HEK293T (cell line): Measurements from ENCODE around the gene AOPEP.

Source experiments
- CTCF ChIA-PET: fragments of 350-600 bp; formaldehyde crosslinking; extraction: SDS; loops from one replicate; lab custom pipeline; 2021; ENCODE audit warnings: antibody characterized with exemption, inconsistent platforms; lab: Yijun Ruan, JAX
- POLR2A ChIA-PET: fragments of 350-600 bp; formaldehyde crosslinking; extraction: SDS; loops from one replicate; lab custom pipeline; 2020; ENCODE audit warnings: antibody characterized with exemption, inconsistent platforms; lab: Yijun Ruan, JAX
- DNase-seq: peaks from one replicate; pipeline ENCODE4 v3.0.0; 2012; ENCODE audit warnings: mixed read lengths; ENCODE audit errors: extremely low spot score
- ARNT ChIP-seq: fragments of 450-650 bp; IDR thresholded peaks from 2 replicates; pipeline ENCODE4 v1.6.1; 2017; ENCODE audit warnings: mild to moderate bottlenecking
- BHLHE40 ChIP-seq: fragments of 450-650 bp; IDR thresholded peaks from 2 replicates; pipeline ENCODE4 v1.6.1; 2016; ENCODE audit warnings: mild to moderate bottlenecking, moderate library complexity, borderline replicate concordance
- CTBP1 ChIP-seq: fragments of 450-650 bp; IDR thresholded peaks from 2 replicates; pipeline ENCODE4 v1.6.1; 2016; ENCODE audit warnings: borderline replicate concordance
- ELF4 ChIP-seq: fragments of 450-650 bp; IDR thresholded peaks from 2 replicates; pipeline ENCODE4 v1.6.1; 2017; ENCODE audit warnings: antibody characterized with exemption
- FOXA1 ChIP-seq: fragments of 450-650 bp; IDR thresholded peaks from 2 replicates; pipeline ENCODE4 v1.6.1; 2016; ENCODE audit warnings: mild to moderate bottlenecking
- FOXK2 ChIP-seq: fragments of 450-650 bp; IDR thresholded peaks from 2 replicates; pipeline ENCODE4 v1.6.1; 2016; ENCODE audit warnings: mild to moderate bottlenecking
- FOXM1 ChIP-seq: fragments of 450-650 bp; IDR thresholded peaks from 2 replicates; pipeline ENCODE4 v1.6.1; 2017; ENCODE audit warnings: mild to moderate bottlenecking, borderline replicate concordance
- HDGF ChIP-seq: fragments of 450-650 bp; IDR thresholded peaks from 2 replicates; pipeline ENCODE4 v1.6.1; 2017; ENCODE audit warnings: antibody characterized with exemption, borderline replicate concordance
- L3MBTL2 ChIP-seq: fragments of 450-650 bp; conservative IDR thresholded peaks from 2 replicates; pipeline ENCODE4 v1.6.1; 2016; ENCODE audit warnings: mild to moderate bottlenecking
- LEF1 ChIP-seq: fragments of 450-650 bp; IDR thresholded peaks from 2 replicates; pipeline ENCODE4 v1.6.1; 2017; ENCODE audit warnings: mild to moderate bottlenecking, borderline replicate concordance
- NFRKB ChIP-seq: fragments of 450-650 bp; IDR thresholded peaks from 2 replicates; pipeline ENCODE4 v1.6.1; 2016; ENCODE audit warnings: mild to moderate bottlenecking, moderate library complexity
- PKNOX1 ChIP-seq: fragments of 450-650 bp; IDR thresholded peaks from 2 replicates; pipeline ENCODE4 v1.6.1; 2016
- SP1 ChIP-seq: fragments of 450-650 bp; IDR thresholded peaks from 2 replicates; pipeline ENCODE4 v1.6.1; 2017
- SUZ12 ChIP-seq: fragments of 450-650 bp; IDR thresholded peaks from 2 replicates; pipeline ENCODE4 v1.6.1; 2016; ENCODE audit warnings: mild to moderate bottlenecking
- TARDBP ChIP-seq: fragments of 450-650 bp; IDR thresholded peaks from 2 replicates; pipeline ENCODE4 v1.6.1; 2016
- ZNF384 ChIP-seq: fragments of 450-650 bp; IDR thresholded peaks from 2 replicates; pipeline ENCODE4 v1.6.1; 2016

Gene AOPEP

GRCh38 chr9:94833802-94834201 lies 107.3 kb downstream of the AOPEP start:
- ChIA-PET CTCF (no interaction called here), POLR2A (no interaction called here)
- TF ChIP-seq HDGF (no peak), LEF1 (no peak), ZNF384 (no peak), BHLHE40 (no peak), ARNT (no peak), FOXA1 (no peak)
- no peak for DNase-seq

GRCh38 chr9:94837404-94837803 lies 110.9 kb downstream of the AOPEP start:
- POLR2A ChIA-PET = no interaction called here
- CTCF ChIA-PET = no interaction called here
- no peak for TF ChIP-seq FOXK2
- no peak for TF ChIP-seq BHLHE40
- no peak for TF ChIP-seq LEF1
- TF ChIP-seq HDGF = no peak
- no peak for TF ChIP-seq NFRKB
- no peak for TF ChIP-seq SUZ12
- TF ChIP-seq PKNOX1 = no peak
- no peak for TF ChIP-seq FOXM1
- TF ChIP-seq SP1 = no peak
- no peak for DNase-seq

GRCh38 chr9:94839398-94839797 lies 112.9 kb downstream of the AOPEP start:
- POLR2A ChIA-PET = no interaction called here
- DNase-seq = no peak
- TF ChIP-seq HDGF (no peak), FOXM1 (no peak), FOXK2 (no peak), PKNOX1 (no peak), NFRKB (no peak), ARNT (no peak), SUZ12 (no peak), SP1 (no peak), TARDBP (no peak), CTBP1 (no peak), ELF4 (no peak), LEF1 (no peak), FOXA1 (no peak), BHLHE40 (no peak), L3MBTL2 (no peak), ZNF384 (no peak)
- CTCF ChIA-PET = no interaction called here

- DNase-seq = no peak
- ChIA-PET POLR2A (no interaction called here), CTCF (no interaction called here)
- TF ChIP-seq FOXK2 (no peak), L3MBTL2 (no peak), PKNOX1 (no peak), ARNT (no peak)
Observed at GRCh38 chr9:94840738-94841137, 114.2 kb downstream of the AOPEP start.

GRCh38 chr9:94843134-94843533 lies 116.6 kb downstream of the AOPEP start:
- ChIA-PET POLR2A (no interaction called here), CTCF (no interaction called here)
- no peak for TF ChIP-seq SUZ12
- no peak for TF ChIP-seq NFRKB
- no peak for TF ChIP-seq CTBP1
- no peak for TF ChIP-seq TARDBP
- TF ChIP-seq ELF4 = no peak
- TF ChIP-seq PKNOX1 = no peak
- no peak for TF ChIP-seq ARNT
- no peak for TF ChIP-seq LEF1
- no peak for TF ChIP-seq FOXK2
- no peak for TF ChIP-seq FOXM1
- DNase-seq = no peak

- no peak for TF ChIP-seq FOXK2
- no peak for TF ChIP-seq LEF1
- TF ChIP-seq SP1 = no peak
- TF ChIP-seq ZNF384 = no peak
- TF ChIP-seq L3MBTL2 = no peak
- no peak for TF ChIP-seq PKNOX1
- TF ChIP-seq ELF4 = no peak
- TF ChIP-seq BHLHE40 = no peak
- TF ChIP-seq CTBP1 = no peak
- no peak for TF ChIP-seq HDGF
- no peak for TF ChIP-seq FOXM1
- no peak for TF ChIP-seq TARDBP
- ChIA-PET POLR2A (no interaction called here), CTCF (no interaction called here)
- DNase-seq = no peak
Observed at GRCh38 chr9:94846739-94847138, 120.2 kb downstream of the AOPEP start.
